Progenitor cell of endocrine pancreas (in vitro differentiated cells): ENCODE results near the gene LRRC58. TPM values are rescaled to one million over a fixed set of nuclear protein-coding genes. Genes with fewer than 3 reads are reported as not detected.

ENCODE experiments used
- DNase-seq: peaks from one replicate; pipeline ENCODE4 v3.0.0; 2021; ENCODE audit warnings: low spot score; ENCODE audit not compliant: unreplicated experiment
- H3K27ac Mint-ChIP-seq: 2 replicates; pipeline ENCODE4 v1.8.0; 2021; ENCODE audit warnings: mild to moderate bottlenecking, moderate library complexity, mixed read lengths
- H3K27me3 Mint-ChIP-seq: 2 replicates; pipeline ENCODE4 v1.8.0; 2021; ENCODE audit warnings: mixed read lengths
- H3K36me3 Mint-ChIP-seq: 2 replicates; pipeline ENCODE4 v1.8.0; 2022; ENCODE audit warnings: mixed read lengths; ENCODE audit not compliant: insufficient read depth
- H3K4me1 Mint-ChIP-seq: 2 replicates; pipeline ENCODE4 v1.8.0; 2021; ENCODE audit warnings: low read depth, mixed read lengths
- H3K4me3 Mint-ChIP-seq: 2 replicates; pipeline ENCODE4 v1.8.0; 2021; ENCODE audit warnings: low read depth, mild to moderate bottlenecking, moderate library complexity, mixed read lengths
- H3K9me3 Mint-ChIP-seq: 2 replicates; pipeline ENCODE4 v1.8.0; 2021; ENCODE audit warnings: low read depth, mixed read lengths
- CTCF ChIP-seq: fragments of 200-600 bp; sonication (generic); IDR thresholded peaks from one replicate; pipeline ENCODE4 v1.5.0; 2021; ENCODE audit warnings: antibody characterized with exemption, mild to moderate bottlenecking; ENCODE audit not compliant: unreplicated experiment
- total RNA-seq: library from RNA; stranded (reverse); gene quantifications from 2 replicates; pipeline ENCODE4 v1.2.1, GENCODE V29; 2021

Gene LRRC58
- total RNA-seq, 1 donor from 2014 or later: 14.0 TPM

- peaks cover 5% of the 10 kb centered on the region for H3K27me3 Mint-ChIP-seq
- H3K27ac Mint-ChIP-seq: no peak overlapping the region
- no peaks in the 10 kb centered on the region for H3K36me3 Mint-ChIP-seq
- H3K4me3 Mint-ChIP-seq: no peak overlapping the region
- H3K4me1 Mint-ChIP-seq: peaks cover 11% of the 10 kb centered on the region
- DNase-seq: no peak
- no peak for TF ChIP-seq CTCF
- H3K9me3 Mint-ChIP-seq: no peaks in the 10 kb centered on the region
Observed at GRCh38 chr3:120364821-120365220, 15.7 kb upstream of the LRRC58 start.

- H3K4me1 Mint-ChIP-seq: peaks cover 7% of the 10 kb centered on the region
- no peak for TF ChIP-seq CTCF
- H3K27me3 Mint-ChIP-seq: peaks cover 5% of the 10 kb centered on the region
- H3K27ac Mint-ChIP-seq: no peak overlapping the region
- DNase-seq: no peak
- no peaks in the 10 kb centered on the region for H3K9me3 Mint-ChIP-seq
- no peak overlapping the region for H3K4me3 Mint-ChIP-seq
- H3K36me3 Mint-ChIP-seq: no peaks in the 10 kb centered on the region
Observed at GRCh38 chr3:120364101-120364500, 14.9 kb upstream of the LRRC58 start.

DNA sequence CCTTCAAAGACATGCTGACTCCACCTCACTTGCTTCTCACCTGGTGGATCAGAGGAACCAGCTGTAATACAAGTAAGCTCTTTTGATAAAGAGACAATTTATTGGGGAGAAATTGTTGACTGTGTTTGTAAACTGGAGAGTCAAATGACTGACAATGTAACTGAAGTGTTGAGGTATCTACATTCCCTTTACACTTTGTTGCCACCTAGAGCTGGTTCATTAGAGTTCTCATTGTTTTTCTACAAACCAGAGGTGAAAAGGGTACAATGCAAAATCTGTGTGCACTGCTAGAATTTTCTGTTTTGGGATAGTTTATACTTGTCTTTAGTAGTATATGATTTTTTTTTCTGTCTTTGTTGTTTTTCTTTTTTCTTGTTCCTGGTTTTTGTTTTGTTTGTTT is 8.7 kb upstream of the LRRC58 start:
- no peak for TF ChIP-seq CTCF
- H3K27me3 Mint-ChIP-seq: peaks cover 3% of the 10 kb centered on the region
- no peaks in the 10 kb centered on the region for H3K4me1 Mint-ChIP-seq
- H3K9me3 Mint-ChIP-seq: no peaks in the 10 kb centered on the region
- H3K36me3 Mint-ChIP-seq: no peaks in the 10 kb centered on the region
- no peak overlapping the region for H3K27ac Mint-ChIP-seq
- no peak overlapping the region for H3K4me3 Mint-ChIP-seq
- no peak for DNase-seq

DNA sequence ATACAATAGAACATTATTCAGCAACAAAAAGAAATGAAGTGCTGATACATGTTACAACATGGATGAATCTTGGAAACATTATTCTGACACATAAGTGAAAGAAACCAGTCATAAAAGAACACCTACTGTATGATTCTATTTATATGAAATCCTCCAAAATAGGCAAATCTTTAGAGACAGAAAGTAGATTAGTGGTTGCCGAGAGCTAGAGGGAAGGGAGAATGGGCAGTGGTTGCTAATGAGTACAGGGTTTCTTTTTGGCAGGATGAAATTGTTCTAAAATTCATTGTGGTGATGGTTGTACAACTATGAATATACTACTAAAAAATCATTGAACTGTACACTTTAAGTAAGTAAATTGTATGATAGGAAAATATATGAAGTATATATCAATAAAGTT is 6.3 kb upstream of the LRRC58 start:
- TF ChIP-seq CTCF: no peak
- no peaks in the 10 kb centered on the region for H3K9me3 Mint-ChIP-seq
- H3K4me1 Mint-ChIP-seq: no peaks in the 10 kb centered on the region
- H3K36me3 Mint-ChIP-seq: no peaks in the 10 kb centered on the region
- no peak for DNase-seq
- H3K27ac Mint-ChIP-seq: no peak overlapping the region
- peaks cover 3% of the 10 kb centered on the region for H3K27me3 Mint-ChIP-seq
- no peak overlapping the region for H3K4me3 Mint-ChIP-seq

DNA sequence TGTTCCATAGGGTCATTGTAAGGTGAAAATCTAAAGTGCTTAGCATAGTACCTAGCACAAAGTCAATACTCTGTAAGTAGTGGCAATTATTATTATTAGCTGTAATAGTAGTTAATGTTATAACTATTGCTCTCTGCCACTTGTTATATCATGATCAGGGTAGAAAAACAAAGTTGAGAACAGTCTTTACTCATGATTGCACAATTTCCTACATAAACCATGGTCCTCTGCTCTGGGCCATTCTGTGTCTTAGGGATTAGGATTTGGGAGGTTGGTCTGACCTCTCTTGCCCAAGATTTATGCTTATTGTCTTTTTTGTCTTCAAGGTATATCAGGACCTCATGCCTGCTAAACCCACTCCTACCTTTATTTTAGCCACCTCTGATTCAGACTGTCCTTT is 4.3 kb upstream of the LRRC58 start:
- Mint-ChIP-seq H3K27ac (no peak overlapping the region), H3K4me1 (peaks cover 3% of the 10 kb centered on the region), H3K36me3 (no peaks in the 10 kb centered on the region), H3K27me3 (peaks cover 3% of the 10 kb centered on the region), H3K4me3 (no peak overlapping the region), H3K9me3 (no peaks in the 10 kb centered on the region)
- TF ChIP-seq CTCF: no peak
- DNase-seq: no peak

DNA sequence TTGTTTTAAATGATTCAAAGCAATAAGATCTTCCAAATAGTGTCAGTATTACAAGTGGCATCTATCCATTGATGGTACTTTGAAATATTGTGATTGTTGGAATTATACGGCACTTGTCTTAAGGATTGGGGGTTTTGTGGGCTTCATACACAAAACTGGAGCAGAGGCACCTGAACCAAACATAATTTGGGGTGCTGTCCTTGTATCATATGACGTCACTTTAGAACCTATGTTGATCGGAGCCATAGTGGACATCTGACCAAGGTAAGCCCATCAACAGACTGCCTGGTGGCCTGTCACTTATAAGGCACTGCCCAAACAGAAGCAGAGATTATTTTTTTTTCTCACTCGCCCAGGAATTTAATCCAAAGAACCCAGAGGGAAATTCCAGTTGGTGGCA is 2.9 kb upstream of the LRRC58 start:
- no peak overlapping the region for H3K27ac Mint-ChIP-seq
- no peak overlapping the region for H3K4me3 Mint-ChIP-seq
- no peak for DNase-seq
- H3K4me1 Mint-ChIP-seq: peaks cover 11% of the 10 kb centered on the region
- no peaks in the 10 kb centered on the region for H3K9me3 Mint-ChIP-seq
- peaks cover 3% of the 10 kb centered on the region for H3K27me3 Mint-ChIP-seq
- no peak for TF ChIP-seq CTCF
- H3K36me3 Mint-ChIP-seq: no peaks in the 10 kb centered on the region
